ENCODE data around the gene CACNA1H.

Gene CACNA1H

DNA sequence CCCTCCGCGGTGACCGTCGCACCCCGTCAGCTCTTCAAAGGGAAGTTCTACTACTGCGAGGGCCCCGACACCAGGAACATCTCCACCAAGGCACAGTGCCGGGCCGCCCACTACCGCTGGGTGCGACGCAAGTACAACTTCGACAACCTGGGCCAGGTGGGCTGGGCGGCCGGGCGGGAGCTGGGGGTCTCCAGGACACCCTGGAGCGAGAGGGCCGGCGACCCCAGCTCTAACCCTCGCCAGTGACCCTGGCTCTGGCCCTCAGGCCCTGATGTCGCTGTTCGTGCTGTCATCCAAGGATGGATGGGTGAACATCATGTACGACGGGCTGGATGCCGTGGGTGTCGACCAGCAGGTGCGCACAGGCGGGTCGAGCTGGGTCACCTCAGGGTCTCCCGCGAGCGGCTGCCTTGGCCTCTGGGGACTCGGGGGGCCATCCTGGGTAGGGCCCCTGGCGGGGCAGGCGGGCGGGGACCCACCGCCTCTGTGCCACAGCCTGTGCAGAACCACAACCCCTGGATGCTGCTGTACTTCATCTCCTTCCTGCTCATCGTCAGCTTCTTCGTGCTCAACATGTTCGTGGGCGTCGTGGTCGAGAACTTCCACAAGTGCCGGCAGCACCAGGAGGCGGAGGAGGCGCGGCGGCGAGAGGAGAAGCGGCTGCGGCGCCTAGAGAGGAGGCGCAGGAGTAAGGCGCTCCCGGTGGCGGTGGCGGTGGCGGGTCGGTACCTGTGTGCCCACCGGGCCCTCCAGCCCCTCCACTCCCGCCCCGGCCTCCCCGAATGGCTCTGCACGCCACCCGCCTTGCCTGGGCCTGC is 58.8 kb downstream of the CACNA1H start:
- DNase-seq (ENCODE audit: low read depth, low spot score), result no peak

DNA sequence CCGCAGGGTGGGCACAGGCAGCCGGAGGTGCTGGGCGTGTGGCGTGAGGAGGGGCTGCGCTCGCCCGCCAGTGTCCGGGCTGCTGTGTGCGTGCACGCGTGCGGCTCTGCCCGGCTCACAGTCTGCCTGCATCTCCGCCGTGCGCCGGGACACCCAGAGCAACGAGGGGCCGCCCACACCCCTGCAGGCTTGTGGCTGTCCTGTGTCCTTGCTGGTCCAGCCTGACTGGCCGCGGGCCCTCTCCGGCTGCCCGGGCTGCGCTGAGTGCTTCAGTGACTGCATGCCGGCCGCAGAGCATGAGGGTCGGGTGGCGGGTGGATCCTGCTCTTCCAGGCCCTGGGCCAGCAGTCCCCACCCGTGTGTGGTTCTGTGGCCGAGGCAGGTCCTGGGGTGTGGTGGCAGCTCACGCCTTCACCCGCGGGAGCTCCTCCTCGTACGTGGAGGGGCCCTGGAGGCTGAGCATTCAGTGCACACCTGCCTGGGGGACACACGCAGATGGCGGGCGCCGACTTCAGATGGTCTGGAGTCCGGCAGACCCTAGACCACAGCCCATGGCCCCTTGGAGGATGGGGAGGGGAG is 59.8 kb downstream of the CACNA1H start:
- no peak for DNase-seq (ENCODE audit: low read depth, low spot score)

DNA sequence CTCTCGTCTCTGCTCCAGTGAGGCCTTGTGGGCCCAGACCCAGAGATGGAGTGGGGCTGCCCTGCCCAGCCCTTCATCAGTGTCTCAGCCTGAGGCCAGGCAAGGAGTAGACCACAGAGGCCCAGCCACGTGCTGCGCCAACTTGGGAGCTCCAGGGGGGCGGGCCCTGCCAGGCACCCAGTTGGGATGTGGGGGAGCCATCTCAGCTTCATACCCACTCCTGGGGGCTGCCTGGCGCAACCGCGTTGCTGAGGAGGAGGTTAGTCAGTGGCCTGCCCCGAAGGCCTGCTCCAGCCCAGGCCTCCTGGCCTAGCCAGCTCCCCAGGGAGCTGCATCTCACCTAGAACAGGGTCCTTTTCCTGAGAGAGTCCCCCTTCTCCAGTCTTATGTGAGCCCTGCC is 60.3 kb downstream of the CACNA1H start:
- no peak for DNase-seq (ENCODE audit: low read depth, low spot score)

DNA sequence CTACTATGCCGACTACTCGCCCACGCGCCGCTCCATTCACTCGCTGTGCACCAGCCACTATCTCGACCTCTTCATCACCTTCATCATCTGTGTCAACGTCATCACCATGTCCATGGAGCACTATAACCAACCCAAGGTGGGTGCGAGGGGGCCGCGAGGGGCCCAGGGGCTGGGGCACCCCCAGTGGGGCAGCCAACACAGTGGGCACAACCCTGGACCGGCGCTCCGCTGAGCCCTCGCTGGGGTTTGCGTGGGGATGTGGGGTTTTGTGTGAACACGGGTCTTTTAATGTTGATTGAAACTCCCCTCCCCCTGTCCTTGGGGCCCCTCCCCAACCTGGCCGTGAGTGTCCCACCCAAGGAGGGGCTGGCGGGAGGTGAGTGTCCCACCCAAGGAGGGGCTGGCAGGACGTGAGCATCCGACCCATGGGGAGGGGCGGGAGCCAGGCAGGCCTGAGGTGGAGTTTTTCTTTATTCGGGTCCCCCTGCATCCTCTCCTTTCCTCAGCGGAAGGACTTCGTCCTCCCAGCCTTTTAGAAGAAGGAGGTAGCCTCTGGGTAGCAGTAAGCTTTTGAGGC is 61.0 kb downstream of the CACNA1H start:
- no peak for DNase-seq (ENCODE audit: low read depth, low spot score)

DNA sequence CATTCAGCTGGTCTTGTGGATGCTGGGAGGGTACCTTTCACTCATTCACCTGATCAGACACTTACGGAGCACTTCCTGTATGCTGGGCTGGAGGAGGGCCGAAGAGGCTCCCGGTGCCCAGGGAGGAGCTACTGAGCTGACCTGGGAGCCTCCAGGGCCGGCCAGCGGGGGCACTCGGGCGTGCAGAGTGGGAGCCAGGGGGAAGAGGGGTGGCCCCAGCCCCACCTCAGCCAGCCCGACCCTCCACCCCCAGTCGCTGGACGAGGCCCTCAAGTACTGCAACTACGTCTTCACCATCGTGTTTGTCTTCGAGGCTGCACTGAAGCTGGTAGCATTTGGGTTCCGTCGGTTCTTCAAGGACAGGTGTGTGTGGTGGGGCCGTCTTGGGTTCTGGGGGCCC is 61.8 kb downstream of the CACNA1H start:
- no peak for DNase-seq (ENCODE audit: low read depth, low spot score)

DNA sequence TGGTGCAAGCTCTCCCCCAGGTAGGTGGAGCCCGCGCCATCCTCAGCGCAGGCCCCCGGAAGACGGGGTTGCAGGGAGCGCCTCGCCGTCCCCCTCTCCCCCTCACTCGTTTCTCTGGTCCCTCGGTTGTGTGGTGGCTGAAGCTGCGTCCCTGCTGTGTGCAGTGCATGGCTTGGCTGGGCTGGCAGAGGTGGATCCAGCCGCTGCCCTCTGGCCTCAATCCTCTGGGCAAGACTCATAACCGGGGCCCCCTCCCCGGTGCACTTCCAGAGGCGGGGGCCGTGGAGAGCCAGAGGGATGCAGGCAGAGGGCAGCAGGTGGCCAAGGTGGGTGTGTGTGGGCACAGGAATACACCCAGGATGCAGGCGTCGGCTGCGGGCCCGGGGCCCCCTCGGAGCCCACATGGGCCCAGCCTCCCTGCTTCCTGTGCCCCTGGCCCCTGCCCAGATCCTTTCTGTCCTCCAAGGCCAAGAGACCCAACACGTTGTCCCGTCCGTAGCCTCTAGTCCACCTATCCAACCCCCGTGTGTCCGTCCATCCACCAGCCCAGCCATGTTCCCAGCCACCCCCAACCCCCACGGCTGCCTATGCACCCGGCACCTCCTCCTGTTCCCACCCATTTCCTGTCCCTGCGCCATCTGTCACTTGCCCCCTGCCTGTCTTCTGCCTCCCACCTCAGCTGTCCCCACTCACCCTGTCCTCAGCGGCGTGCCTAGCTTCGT is 62.8 kb downstream of the CACNA1H start:
- no peak for DNase-seq (ENCODE audit: low read depth, low spot score)

DNA sequence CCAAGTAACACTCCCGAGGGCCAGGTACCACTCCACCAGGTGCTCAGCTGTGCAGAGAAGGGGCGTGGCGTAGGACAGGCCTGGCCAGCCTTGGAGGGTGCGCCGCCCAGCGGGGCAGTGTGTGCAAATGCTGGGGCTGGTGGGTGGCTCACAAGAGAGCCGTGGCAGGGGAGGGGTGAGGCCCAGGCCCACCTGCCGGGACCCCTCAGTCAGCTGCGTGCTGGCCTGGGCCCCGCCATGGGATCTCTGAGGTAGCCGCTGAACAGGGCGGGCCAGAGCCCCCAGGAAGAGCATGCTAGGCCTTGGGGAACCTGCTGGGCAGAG is 63.4 kb downstream of the CACNA1H start:
- no peak for DNase-seq (ENCODE audit: low read depth, low spot score)

DNA sequence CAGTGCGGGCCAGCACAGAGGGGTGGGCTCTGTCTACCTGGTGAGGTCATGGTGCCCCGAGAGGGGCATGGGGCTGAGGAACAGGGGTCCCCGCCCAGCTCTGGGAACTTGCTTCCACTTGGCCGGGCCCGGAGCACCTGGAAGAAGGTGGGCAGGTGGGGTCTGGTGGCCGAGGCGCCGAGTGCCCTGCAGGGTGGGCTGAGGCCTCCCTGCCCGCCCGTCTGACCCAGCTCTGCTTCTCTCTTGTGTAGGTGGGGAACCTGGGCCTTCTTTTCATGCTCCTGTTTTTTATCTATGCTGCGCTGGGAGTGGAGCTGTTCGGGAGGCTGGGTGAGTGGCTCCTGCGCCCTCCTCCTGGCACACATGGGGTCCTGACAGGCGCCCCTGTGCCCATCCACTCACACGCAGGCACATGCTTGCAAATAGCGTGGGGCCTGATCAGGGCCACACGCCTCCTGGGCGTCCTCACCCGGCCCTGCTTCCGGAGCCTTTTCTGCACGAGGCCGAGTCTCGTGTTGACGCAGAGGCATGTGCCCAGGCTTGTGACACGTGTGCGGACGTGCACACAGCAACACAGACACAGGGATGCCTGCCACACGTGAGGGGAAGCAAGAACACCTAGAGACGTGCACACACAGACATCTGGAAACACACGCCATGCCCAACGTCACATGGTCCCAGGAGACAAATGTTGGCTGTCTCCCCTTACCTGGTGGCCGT is 63.9 kb downstream of the CACNA1H start:
- no peak for DNase-seq (ENCODE audit: low read depth, low spot score)

DNA sequence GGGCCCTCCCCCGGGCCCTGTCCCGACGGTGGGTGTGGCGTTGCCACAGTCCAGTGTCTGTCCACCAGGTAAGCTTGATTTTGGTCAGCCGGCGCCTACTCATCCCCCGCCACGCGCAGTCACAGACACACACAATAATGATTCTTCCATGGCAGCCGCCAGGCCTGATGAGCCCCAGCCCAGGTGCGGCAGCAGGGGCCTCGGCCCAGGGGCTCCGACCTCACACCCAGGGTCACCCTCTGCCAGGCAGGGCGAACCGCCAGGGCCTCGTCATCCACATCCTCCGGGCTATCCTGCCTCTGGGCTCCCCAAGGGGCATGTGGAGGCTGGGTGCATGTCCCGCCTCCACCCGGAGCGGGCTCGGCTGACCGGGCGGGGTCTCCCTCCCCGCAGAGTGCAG is 64.6 kb downstream of the CACNA1H start:
- no peak for DNase-seq (ENCODE audit: low read depth, low spot score)

DNA sequence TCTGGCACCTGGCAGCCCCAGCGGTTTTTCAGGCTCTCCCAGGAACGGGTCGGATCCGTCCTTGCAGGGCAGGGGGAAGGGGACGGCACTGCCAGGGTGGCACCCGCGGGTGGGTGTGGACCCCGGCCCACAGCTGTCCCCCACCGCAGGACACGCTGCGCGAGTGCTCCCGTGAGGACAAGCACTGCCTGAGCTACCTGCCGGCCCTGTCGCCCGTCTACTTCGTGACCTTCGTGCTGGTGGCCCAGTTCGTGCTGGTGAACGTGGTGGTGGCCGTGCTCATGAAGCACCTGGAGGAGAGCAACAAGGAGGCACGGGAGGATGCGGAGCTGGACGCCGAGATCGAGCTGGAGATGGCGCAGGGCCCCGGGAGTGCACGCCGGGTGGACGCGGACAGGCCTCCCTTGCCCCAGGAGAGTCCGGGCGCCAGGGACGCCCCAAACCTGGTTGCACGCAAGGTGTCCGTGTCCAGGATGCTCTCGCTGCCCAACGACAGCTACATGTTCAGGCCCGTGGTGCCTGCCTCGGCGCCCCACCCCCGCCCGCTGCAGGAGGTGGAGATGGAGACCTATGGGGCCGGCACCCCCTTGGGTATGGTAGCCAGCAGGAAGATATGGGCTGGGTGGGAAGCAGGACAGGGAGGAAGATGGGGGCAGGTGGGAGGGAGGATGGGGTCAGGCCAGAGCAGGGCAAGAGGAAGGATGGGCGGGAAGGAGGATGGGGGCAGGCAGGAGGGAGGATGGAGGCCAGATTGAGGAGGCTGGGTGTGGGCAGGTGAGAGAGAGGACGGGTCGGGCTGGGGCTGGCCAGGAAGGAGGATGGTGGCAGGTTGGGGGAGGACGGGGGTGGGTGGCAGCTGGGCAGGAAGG is 65.4 kb downstream of the CACNA1H start:
- no peak for DNase-seq (ENCODE audit: low read depth, low spot score)

DNA sequence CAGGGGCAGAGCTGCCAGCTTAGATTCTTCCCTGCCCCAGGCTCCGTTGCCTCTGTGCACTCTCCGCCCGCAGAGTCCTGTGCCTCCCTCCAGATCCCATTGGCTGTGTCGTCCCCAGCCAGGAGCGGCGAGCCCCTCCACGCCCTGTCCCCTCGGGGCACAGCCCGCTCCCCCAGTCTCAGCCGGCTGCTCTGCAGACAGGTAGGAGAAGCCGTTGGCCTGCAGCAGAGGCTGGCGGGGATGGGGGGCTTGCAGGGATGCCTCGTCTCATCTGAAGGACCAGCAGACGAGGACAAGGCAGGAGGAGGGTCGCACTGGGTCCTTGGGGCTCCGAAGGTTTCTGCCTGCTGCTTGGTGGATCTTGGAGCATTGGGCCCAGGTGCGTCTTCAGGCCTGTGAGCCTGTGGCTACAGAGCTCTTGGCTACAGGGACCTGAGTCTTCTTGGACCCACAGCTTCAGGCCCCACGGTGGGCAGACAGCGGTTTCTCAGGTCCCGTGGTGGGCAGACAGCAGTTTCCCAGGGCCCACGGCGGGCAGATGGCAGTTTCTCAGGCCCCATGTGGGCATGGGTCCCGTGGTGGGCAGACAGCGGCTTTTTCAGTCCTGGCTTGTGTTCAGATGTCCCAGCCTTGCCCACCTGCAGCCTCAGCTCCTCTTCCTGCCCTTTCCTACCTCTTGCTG is 66.2 kb downstream of the CACNA1H start:
- no peak for DNase-seq (ENCODE audit: low read depth, low spot score)

DNA sequence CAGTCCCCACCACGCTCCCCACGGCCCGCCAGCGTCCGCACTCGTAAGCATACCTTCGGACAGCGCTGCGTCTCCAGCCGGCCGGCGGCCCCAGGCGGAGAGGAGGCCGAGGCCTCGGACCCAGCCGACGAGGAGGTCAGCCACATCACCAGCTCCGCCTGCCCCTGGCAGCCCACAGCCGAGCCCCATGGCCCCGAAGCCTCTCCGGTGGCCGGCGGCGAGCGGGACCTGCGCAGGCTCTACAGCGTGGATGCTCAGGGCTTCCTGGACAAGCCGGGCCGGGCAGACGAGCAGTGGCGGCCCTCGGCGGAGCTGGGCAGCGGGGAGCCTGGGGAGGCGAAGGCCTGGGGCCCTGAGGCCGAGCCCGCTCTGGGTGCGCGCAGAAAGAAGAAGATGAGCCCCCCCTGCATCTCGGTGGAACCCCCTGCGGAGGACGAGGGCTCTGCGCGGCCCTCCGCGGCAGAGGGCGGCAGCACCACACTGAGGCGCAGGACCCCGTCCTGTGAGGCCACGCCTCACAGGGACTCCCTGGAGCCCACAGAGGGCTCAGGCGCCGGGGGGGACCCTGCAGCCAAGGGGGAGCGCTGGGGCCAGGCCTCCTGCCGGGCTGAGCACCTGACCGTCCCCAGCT is 67.3 kb downstream of the CACNA1H start:
- no peak for DNase-seq (ENCODE audit: low read depth, low spot score)

DNA sequence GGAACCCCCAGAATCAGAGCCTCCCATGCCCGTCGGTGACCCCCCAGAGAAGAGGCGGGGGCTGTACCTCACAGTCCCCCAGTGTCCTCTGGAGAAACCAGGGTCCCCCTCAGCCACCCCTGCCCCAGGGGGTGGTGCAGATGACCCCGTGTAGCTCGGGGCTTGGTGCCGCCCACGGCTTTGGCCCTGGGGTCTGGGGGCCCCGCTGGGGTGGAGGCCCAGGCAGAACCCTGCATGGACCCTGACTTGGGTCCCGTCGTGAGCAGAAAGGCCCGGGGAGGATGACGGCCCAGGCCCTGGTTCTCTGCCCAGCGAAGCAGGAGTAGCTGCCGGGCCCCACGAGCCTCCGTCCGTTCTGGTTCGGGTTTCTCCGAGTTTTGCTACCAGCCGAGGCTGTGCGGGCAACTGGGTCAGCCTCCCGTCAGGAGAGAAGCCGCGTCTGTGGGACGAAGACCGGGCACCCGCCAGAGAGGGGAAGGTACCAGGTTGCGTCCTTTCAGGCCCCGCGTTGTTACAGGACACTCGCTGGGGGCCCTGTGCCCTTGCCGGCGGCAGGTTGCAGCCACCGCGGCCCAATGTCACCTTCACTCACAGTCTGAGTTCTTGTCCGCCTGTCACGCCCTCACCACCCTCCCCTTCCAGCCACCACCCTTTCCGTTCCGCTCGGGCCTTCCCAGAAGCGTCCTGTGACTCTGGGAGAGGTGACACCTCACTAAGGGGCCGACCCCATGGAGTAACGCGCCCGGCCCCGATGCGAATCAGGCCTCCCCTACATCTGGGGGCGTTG is 68.1 kb downstream of the CACNA1H start:
- no peak for DNase-seq (ENCODE audit: low read depth, low spot score)

DNA sequence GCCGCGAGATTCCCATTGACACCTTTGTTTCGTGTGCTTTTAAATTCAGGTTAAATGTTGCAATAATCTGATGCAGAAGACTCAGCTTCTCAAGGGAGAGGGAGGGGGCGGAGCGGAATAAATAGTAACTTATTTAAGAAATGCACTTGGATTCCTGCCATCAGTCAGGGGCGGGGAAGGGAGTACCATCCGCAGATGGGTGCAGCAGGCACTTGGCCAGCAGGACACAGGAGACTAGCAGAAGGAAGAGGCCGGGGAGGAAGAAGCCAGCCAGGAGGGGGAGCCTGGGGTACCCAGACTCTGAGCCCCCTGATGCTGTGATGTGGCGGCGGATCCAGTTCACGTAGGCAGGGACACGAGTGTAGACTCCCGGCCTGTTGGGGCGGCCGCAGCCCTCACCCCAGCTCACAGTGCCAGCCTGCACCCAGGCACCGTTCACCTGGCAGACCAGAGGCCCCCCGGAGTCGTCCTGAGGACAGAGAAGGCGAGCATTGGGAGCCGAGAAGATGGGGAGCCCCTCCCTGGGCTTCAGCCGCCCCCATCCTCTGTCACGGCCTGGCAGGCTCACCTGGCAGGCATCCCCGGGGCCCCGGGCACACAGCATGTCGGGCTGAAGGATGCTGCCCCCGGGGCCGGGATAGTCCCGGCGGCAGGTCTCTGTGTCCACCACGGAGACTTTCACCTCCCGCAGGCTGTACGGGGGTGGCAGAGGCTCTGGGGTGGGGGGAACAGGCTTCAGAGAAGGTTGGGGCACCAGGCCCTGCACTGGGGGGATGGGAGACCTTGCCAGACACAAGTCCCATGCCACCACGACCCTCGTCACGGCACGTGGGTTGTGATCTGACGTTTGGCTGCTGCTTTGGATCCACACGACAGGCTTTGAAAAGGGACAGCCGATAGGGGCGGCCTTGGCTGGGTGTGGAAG is 69.0 kb downstream of the CACNA1H start:
- DNase-seq (ENCODE audit: low read depth, low spot score), result no peak

DNA sequence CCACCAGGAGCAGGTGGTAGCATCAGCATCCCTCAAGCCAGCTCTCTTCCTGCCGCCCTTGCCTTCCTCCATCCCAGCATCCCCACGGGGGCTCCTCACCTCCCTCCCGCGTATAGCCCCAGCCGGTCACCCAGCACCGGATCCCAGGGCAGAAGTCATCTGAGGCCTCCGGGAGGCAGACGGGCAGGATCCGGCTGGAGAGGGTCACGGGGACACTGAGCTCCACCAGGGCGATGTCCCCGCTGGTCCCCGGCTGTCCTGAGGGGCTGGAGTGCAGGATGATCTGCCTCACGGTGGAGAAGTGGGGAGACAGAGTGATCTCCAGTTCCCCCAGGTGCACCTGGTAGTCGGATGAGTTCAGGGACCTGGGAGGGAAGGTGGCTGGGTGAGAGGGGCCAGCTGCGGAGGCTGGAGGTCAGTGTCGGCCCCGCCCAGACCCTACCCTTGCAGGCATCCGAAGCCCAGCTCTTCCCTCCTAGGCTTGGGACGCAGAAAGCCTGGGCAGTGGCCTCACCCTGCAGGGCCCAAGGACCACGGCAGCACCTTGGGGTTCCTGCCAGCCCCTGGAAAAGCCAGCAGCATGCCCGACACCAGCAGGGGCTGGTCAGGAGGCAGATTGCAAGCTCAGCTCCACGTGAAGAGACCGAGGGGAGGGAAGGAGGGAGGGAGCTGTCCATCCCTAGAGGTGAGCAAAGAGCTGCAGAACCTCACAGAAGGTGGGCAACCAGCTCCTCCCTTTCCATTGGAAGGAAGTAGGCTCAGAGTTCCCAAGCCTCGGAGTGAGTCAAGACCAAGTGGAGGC is 69.8 kb downstream of the CACNA1H start:
- no peak for DNase-seq (ENCODE audit: low read depth, low spot score)

DNA sequence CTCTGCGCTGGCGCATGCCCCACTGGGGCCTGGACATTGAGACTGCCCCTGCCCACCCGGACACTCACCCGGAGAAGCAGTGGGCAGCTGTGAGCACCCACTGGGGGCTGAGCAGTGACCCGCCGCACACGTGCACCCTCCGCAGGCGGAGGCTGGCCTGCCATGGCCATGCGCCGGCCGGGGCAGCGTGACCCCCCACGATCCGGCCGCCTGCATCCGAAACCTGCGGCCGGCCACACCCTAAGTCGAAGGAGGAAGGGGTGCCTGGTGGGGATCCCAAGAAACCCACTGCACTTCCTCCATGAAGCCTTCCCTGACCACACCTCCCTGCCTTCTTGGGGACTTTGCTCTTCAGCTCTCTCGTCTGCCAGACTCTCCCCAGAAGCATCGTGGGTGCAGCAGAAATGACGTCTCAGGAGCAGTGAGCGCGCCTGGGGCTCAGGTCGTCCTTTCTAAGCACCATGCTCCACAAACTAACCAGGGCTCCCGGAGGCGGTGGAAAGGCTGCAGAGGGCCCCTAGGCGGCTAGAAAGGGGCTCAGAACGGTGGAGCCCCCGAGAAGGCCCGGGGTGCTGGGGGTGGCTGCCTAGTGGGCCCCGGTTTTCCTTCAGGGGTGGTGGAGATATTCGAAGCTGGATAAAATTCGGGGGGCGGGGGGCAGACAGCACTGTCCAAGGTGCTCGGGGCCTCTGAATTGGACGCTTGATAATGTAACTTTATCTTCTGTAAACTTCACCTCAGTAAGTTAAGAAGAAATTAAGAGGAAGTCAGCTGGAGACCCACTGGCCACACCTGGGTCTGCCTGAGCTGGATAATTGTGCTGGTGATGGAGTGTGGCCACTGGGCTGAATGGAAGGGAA is 70.7 kb downstream of the CACNA1H start:
- DNase-seq (ENCODE audit: low read depth, low spot score), result no peak

Measured in activated naive CD8-positive, alpha-beta T cell treated with anti-CD3 and anti-CD28 coated beads, Interleukin-2, amount 50 U/mL, for 16 hours (primary cell).